K562 (cell line): ENCODE data around the gene COX20. TPM values are rescaled to one million over a fixed set of nuclear protein-coding genes. Genes with fewer than 3 reads are reported as not detected.

Source experiments
- ATAC-seq: fragments of 200-7000 bp; cut with Tn5 transposase; 3 replicates; pipeline ENCODE4 v1.9.1; 2020; ENCODE audit warnings: moderate library complexity
- BruUV-seq: library from RNA; stranded (reverse); fragments of 400-500 nt; replicated peaks from 2 replicates; lab custom pipeline; 2021; lab: Mats Ljungman, UMichigan
- CTCF ChIA-PET: fragments of 300-600 bp; formaldehyde crosslinking; extraction: SDS; loops from one replicate; lab custom pipeline; 2021; ENCODE audit warnings: low intra/inter-chr PET ratio; lab: Yijun Ruan, JAX
- POLR2A ChIA-PET: fragments of 300-600, 350-650 bp; sonication (Branson Sonifier 250); formaldehyde crosslinking; extraction: SDS; loops from one replicate; lab custom pipeline; 2021; ENCODE audit warnings: antibody characterized with exemption, inconsistent platforms; lab: Yijun Ruan, JAX
- DNase-seq, 4 experiments: peaks; one replicate each; pipeline versions ENCODE4 v3.0.0 to v3.0.0-alpha.2; 2011 to 2018; ENCODE audit warnings: low spot score in 3 of 4, mixed read lengths in 3 of 4; ENCODE audit errors: extremely low read depth in 1 of 4
- FAIRE-seq: peaks from 2 replicates; lab custom pipeline; 2011; peaks lifted over from hg19 to GRCh38; lab: Jason Lieb, UNC
- H2AFZ ChIP-seq: 2 replicates; pipeline ENCODE4 v1.6.0; 2011; ENCODE audit warnings: low read depth, low read length, control low read depth, inconsistent platforms
- H3K27ac ChIP-seq: fragments of 200-600 bp; 3 replicates; pipeline ENCODE4 v1.8.0; 2011; ENCODE audit warnings: low read depth, mild to moderate bottlenecking, control low read depth, inconsistent platforms, low read length, moderate library complexity, mixed read lengths; ENCODE audit errors: extremely low read depth
- H3K27me3 ChIP-seq, 2 experiments: fragments of 300-600 bp in 1 of 2; 2 replicates in 1 of 2; 3 replicates in 1 of 2; pipeline versions ENCODE4 v1.6.0 to v1.8.0; 2011; ENCODE audit warnings: inconsistent platforms in 2 of 2, low read length in 2 of 2, mild to moderate bottlenecking in 1 of 2, mixed read lengths in 1 of 2, moderate library complexity in 1 of 2; ENCODE audit not compliant: control insufficient read depth in 2 of 2, insufficient read depth in 2 of 2
- H3K36me3 ChIP-seq: fragments of 300-600 bp; 3 replicates; pipeline ENCODE4 v1.8.0; 2011; ENCODE audit warnings: mild to moderate bottlenecking, low read length, inconsistent platforms; ENCODE audit not compliant: control insufficient read depth, insufficient read depth
- H3K4me1 ChIP-seq, 2 experiments: fragments of 200-600 bp in 1 of 2; replicated peaks in 1 of 2; 2 replicates in 1 of 2; 3 replicates in 1 of 2; pipeline versions ENCODE4 v1.5.1 to v1.8.0; 2011; ENCODE audit warnings: inconsistent platforms in 2 of 2, low read length in 2 of 2, mild to moderate bottlenecking in 1 of 2, mixed read lengths in 1 of 2, moderate library complexity in 1 of 2; ENCODE audit not compliant: control insufficient read depth in 2 of 2, insufficient read depth in 2 of 2
- H3K4me2 ChIP-seq: 2 replicates; pipeline ENCODE4 v1.6.1; 2011; ENCODE audit warnings: low read length, control low read depth, inconsistent platforms, mixed read lengths; ENCODE audit not compliant: insufficient read depth
- H3K4me3 ChIP-seq: fragments of 200-600 bp; sonication (generic), shearing (Covaris generic); 2 replicates; pipeline ENCODE4 v1.5.1; 2016; ENCODE audit warnings: control low read depth, inconsistent platforms
- H3K79me2 ChIP-seq: fragments of 200-600 bp; 3 replicates; pipeline ENCODE4 v1.8.0; 2011; ENCODE audit warnings: low read length, inconsistent platforms; ENCODE audit not compliant: control insufficient read depth, insufficient read depth
- H3K9ac ChIP-seq, 2 experiments: 2 replicates each; pipeline versions ENCODE4 v1.6.0 to v1.6.1; 2011; ENCODE audit warnings: low read depth in 2 of 2, low read length in 2 of 2, control low read depth in 1 of 2, inconsistent platforms in 1 of 2, mild to moderate bottlenecking in 1 of 2, mixed read lengths in 1 of 2; ENCODE audit not compliant: insufficient read depth in 1 of 2
- H3K9me1 ChIP-seq: one replicate; pipeline ENCODE4 v1.6.0; 2011; ENCODE audit warnings: inconsistent platforms, mild to moderate bottlenecking, low read length, moderate library complexity; ENCODE audit not compliant: control insufficient read depth, insufficient read depth
- H3K9me3 ChIP-seq: replicated peaks from 2 replicates; pipeline ENCODE4 v1.5.1; 2011; ENCODE audit warnings: low read depth, low read length, inconsistent platforms; ENCODE audit not compliant: control insufficient read depth, insufficient read depth
- H4K20me1 ChIP-seq: replicated peaks from 2 replicates; pipeline ENCODE4 v1.6.1; 2011; ENCODE audit warnings: low read length, inconsistent platforms, mixed read lengths; ENCODE audit not compliant: control insufficient read depth, insufficient read depth
- BCOR ChIP-seq: fragments of 450-650 bp; IDR thresholded peaks from 2 replicates; pipeline ENCODE4 v1.6.1; 2016
- C11orf30 ChIP-seq: fragments of 450-650 bp; IDR thresholded peaks from 2 replicates; pipeline ENCODE4 v1.6.1; 2016; ENCODE audit warnings: low read depth, mild to moderate bottlenecking
- CTBP1 ChIP-seq: fragments of 450-650 bp; IDR thresholded peaks from 2 replicates; pipeline ENCODE4 v1.6.1; 2016; ENCODE audit warnings: borderline replicate concordance
- HDAC8 ChIP-seq: fragments of 450-650 bp; IDR thresholded peaks from 2 replicates; pipeline ENCODE4 v1.6.1; 2016; ENCODE audit warnings: mild to moderate bottlenecking, missing genetic modification characterization, moderate library complexity, missing compliant biosample characterization
- KDM4B ChIP-seq, 2 experiments: fragments of 450-650 bp in 1 of 2; sonication (generic) in 1 of 2; IDR thresholded peaks; 2 replicates each; pipeline ENCODE4 v1.6.1; 2016 to 2017; ENCODE audit warnings: borderline replicate concordance in 2 of 2, antibody characterized with exemption in 1 of 2, low read depth in 1 of 2, mild to moderate bottlenecking in 1 of 2
- KLF6 ChIP-seq: fragments of 250-450 bp; sonication (Bioruptor Pico); IDR thresholded peaks from 2 replicates; pipeline ENCODE4 v1.4.0; 2020; ENCODE audit warnings: mild to moderate bottlenecking, moderate library complexity, borderline replicate concordance
- NELFE ChIP-seq: IDR thresholded peaks from 2 replicates; pipeline ENCODE4 v1.6.1; 2011; ENCODE audit warnings: mild to moderate bottlenecking; ENCODE audit not compliant: insufficient read depth, insufficient read length
- PTRF ChIP-seq: fragments of 450-650 bp; IDR thresholded peaks from 2 replicates; pipeline ENCODE4 v1.6.1; 2016; ENCODE audit warnings: mild to moderate bottlenecking, missing genetic modification characterization, missing compliant biosample characterization
- RBFOX2 ChIP-seq: fragments of 200-400 bp; formaldehyde crosslinking; IDR thresholded peaks from 2 replicates; pipeline ENCODE4 v1.6.1; 2017; ENCODE audit warnings: low read depth, mild to moderate bottlenecking, low read length, moderate library complexity
- SAFB ChIP-seq: fragments of 200-400 bp; formaldehyde crosslinking; IDR thresholded peaks from 2 replicates; pipeline ENCODE4 v1.6.1; 2017; ENCODE audit warnings: low read depth, low read length, borderline replicate concordance
- SFPQ ChIP-seq: fragments of 200-400 bp; formaldehyde crosslinking; IDR thresholded peaks from 2 replicates; pipeline ENCODE4 v1.6.1; 2017; ENCODE audit warnings: mild to moderate bottlenecking, low read depth, low read length, moderate library complexity
- SIN3A ChIP-seq, 2 experiments: fragments of 150-350 bp in 1 of 2; IDR thresholded peaks; 2 replicates each; pipeline ENCODE4 v1.6.1; 2011 to 2016; ENCODE audit warnings: borderline replicate concordance in 2 of 2, low read depth in 2 of 2, low read length in 2 of 2, mild to moderate bottlenecking in 2 of 2, moderate library complexity in 2 of 2; ENCODE audit not compliant: control insufficient read depth in 1 of 2
- TSC22D4 ChIP-seq: fragments of 450-650 bp; IDR thresholded peaks from 2 replicates; pipeline ENCODE4 v1.6.1; 2016; ENCODE audit warnings: missing genetic modification characterization, missing biosample characterization, control low read depth
- ZFP91 ChIP-seq: sonication (generic); formaldehyde crosslinking; IDR thresholded peaks from 2 replicates; pipeline ENCODE4 v1.8.0; 2022; ENCODE audit warnings: mild to moderate bottlenecking, missing genetic modification reagents
- ZNF282 ChIP-seq: sonication (generic); formaldehyde crosslinking; IDR thresholded peaks from 2 replicates; pipeline ENCODE4 v1.8.1; 2023; ENCODE audit warnings: missing genetic modification reagents
- ZNF324 ChIP-seq: fragments of 250-450 bp; sonication (Bioruptor Pico); IDR thresholded peaks from 2 replicates; pipeline ENCODE4 v1.4.0; 2020; ENCODE audit warnings: mild to moderate bottlenecking
- ZNF707 ChIP-seq: fragments of 250-450 bp; sonication (Bioruptor Pico); conservative IDR thresholded peaks from 2 replicates; pipeline ENCODE4 v1.8.0; 2022; ENCODE audit warnings: inconsistent platforms, mild to moderate bottlenecking, moderate library complexity
- WGBS: fragments of 100-300 bp; shearing (Covaris generic); methylation state at CpG from one replicate; pipeline ENCODE4 v1.1.6; 2016; ENCODE audit warnings: low coverage, mixed read lengths; ENCODE audit not compliant: insufficient coverage; ENCODE audit errors: missing lambda C conversion rate; 5-methylcytosine and 5-hydroxymethylcytosine counted together
- in situ Hi-C: fragments of 300-500 bp; cut with MboI; formaldehyde crosslinking; loops from 4 replicates; pipeline ENCODE4 v1.15.0; 2018; ENCODE audit warnings: inconsistent platforms, mixed read lengths
- intact Hi-C: fragments of 100-400 bp; cut with micrococcal nuclease; formaldehyde crosslinking; loops from 2 replicates; pipeline ENCODE4 v1.14.2; 2022
- polyA plus RNA-seq, 8 experiments: library from polyadenylated mRNA; depleted of rRNA in 4 of 8; stranded (reverse) in 5 of 8; unstranded in 3 of 8; fragments of >200 nt; fragmentation: Nextera tagmentation in 2 of 8; fragmentation: Illumina TruSeq in 1 of 8; extraction: Ambion mirVana in 2 of 8; extraction: Trizol in 1 of 8; gene quantifications; 2 replicates each; pipeline versions ENCODE4 v1.2.1 to v1.2.3, GENCODE V29; 2011 to 2014; ENCODE audit warnings: inconsistent platforms in 1 of 8, missing spikeins in 1 of 8
- total RNA-seq, 7 experiments: library from RNA; depleted of rRNA in 6 of 7; stranded (reverse); fragments of >200 nt in 6 of 7; fragmentation: Illumina TruSeq in 2 of 7; extraction: Trizol in 2 of 7; gene quantifications; 2 replicates each; pipeline versions ENCODE4 v1.2.1 to v1.2.3, GENCODE V29; 2011 to 2021; ENCODE audit warnings: low replicate concordance in 1 of 7

Gene COX20
- total and polyA plus RNA-seq, 9 of the 15 experiments (the other 6 are each of a cell fraction or from before 2014, with no cell fraction given), result 41.5 to 192 (median 84.3) TPM

GRCh38 chr1:244834543-244835275 lies 749 bp upstream of the COX20 start (continued):
- TF ChIP-seq SFPQ, result no peak
- no peak for TF ChIP-seq ZNF324 (CRISPR knock-in tag)
- TF ChIP-seq NELFE, result no peak
- TF ChIP-seq KDM4B (IDR thresholded peaks at IDR 0.05; ENCODE audit: borderline replicate concordance in 2 of 2, low read depth in 1 of 2), result no peak; a peak in 1 of 4 replicates
- TF ChIP-seq KLF6 (CRISPR knock-in tag), result peak; percentile 69; the same call in 1 of the 2 replicates
- peak; percentile 6; the same call in 1 of the 2 replicates for TF ChIP-seq BCOR

GRCh38 chr1:244836135-244836521 lies 670 bp downstream of the COX20 start:
- POLR2A ChIA-PET, result interaction anchor here (0.6 to 22.4 kb wide), 10 partner anchors 10 to 953 kb away, joined by 3 to 485 read pairs (median 3); partner anchors contain the start of gene HNRNPU
- WGBS, result 2% methylated on average over 7 of the region's 7 CpGs
- Histone ChIP-seq H2AFZ (peak overlapping the region; percentile 27; the same call in 1 of the 2 replicates), H3K9ac (peak overlapping the region; percentile 97 to 100), H3K79me2 (peaks cover 57% of the 10 kb centered on the region), H3K27me3 (no peaks in the 10 kb centered on the region), H3K4me1 (peaks cover 14 to 15% of the 10 kb centered on the region in 2 experiments; a peak in 4 of 5 replicates), H3K4me2 (peak overlapping the region; percentile 98), H3K4me3 (peak overlapping the region; percentile 74), H3K27ac (peak overlapping the region; percentile 98), H3K9me1 (no peaks in the 10 kb centered on the region), H4K20me1 (peaks cover 17% of the 10 kb centered on the region), H3K36me3 (peaks cover 44% of the 10 kb centered on the region), H3K9me3 (no peaks in the 10 kb centered on the region)
- BruUV-seq, result TSS peak; percentile 62
- CTCF ChIA-PET, result interaction anchor here (0.9 kb wide), 1 partner anchor 30 kb away, joined by 4 read pairs; no protein-coding TSS in a partner anchor
- peak; percentile 18 for ATAC-seq
- intact Hi-C loops, result loop anchor here (10.0 kb wide), 1 partner anchor 209 kb away; no protein-coding TSS in a partner anchor
- peak in 3 of 4 experiments; percentile 23 to 58 (median 55) for DNase-seq
- FAIRE-seq, result peak; percentile 23
- in situ Hi-C loops, result no loop called here
- no peak for TF ChIP-seq ZNF707
- TF ChIP-seq TSC22D4 (tag), result no peak
- no peak for TF ChIP-seq HDAC8 (tag)
- TF ChIP-seq SAFB, result no peak
- peak; percentile 62; the same call in 1 of the 2 replicates for TF ChIP-seq ZFP91
- TF ChIP-seq CTBP1, result peak; percentile 55; the same call in 1 of the 2 replicates
- 0 out of 4 replicates have a peak, but pooled peaks of 1 of the 2 experiments have one; percentile 74 for TF ChIP-seq SIN3A (IDR thresholded peaks at IDR 0.05; ENCODE audit: borderline replicate concordance in 2 of 2, control insufficient read depth in 1 of 2, low read depth in 2 of 2, low read length in 2 of 2)
- no peak for TF ChIP-seq RBFOX2
- no peak for TF ChIP-seq C11orf30
- no peak for TF ChIP-seq PTRF (tag)
- TF ChIP-seq ZNF282 (CRISPR knock-in tag), result no peak
